H54 (cell line): ENCODE results near the gene GCLC.
"Not testable (repeated sequence)": the region's sequence is repeated elsewhere in the genome, so short reads cannot be mapped to it uniquely, and the experiment has no call there.

ENCODE experiments used
- DNase-seq: peaks from one replicate; pipeline ENCODE4 v3.0.0; 2011; ENCODE audit warnings: low spot score, mixed read lengths; ENCODE audit not compliant: insufficient read length
- FAIRE-seq: peaks from 3 replicates; lab custom pipeline; 2011; peaks lifted over from hg19 to GRCh38; lab: Jason Lieb, UNC
- POLR2A ChIP-seq: IDR thresholded peaks from 2 replicates; pipeline ENCODE4 v1.6.1; 2011; ENCODE audit warnings: low read depth, mild to moderate bottlenecking, low read length

Gene GCLC

GRCh38 chr6:53483423-53484353 is 61.2 kb downstream of the GCLC start:
- DNase-seq (no peak), FAIRE-seq (no peak)
- TF ChIP-seq POLR2A, result no peak

GRCh38 chr6:53481323-53481722 is 63.6 kb downstream of the GCLC start:
- DNase-seq (no peak), FAIRE-seq (no peak)
- TF ChIP-seq POLR2A, result no peak

- DNase-seq, FAIRE-seq: not testable (repeated sequence)
Observed at GRCh38 chr6:53480774-53481173, 64.1 kb downstream of the GCLC start.

GRCh38 chr6:53479871-53480270 is 65.0 kb downstream of the GCLC start:
- TF ChIP-seq POLR2A, result no peak
- DNase-seq, result no peak
- no peak for FAIRE-seq

GRCh38 chr6:53476964-53477363 is 67.9 kb downstream of the GCLC start:
- DNase-seq (no peak), FAIRE-seq (no peak)
- TF ChIP-seq POLR2A, result no peak

GRCh38 chr6:53474010-53474409 is 70.9 kb downstream of the GCLC start:
- no peak for TF ChIP-seq POLR2A
- FAIRE-seq, result no peak
- no peak for DNase-seq

GRCh38 chr6:53469163-53469562 is 75.7 kb downstream of the GCLC start:
- no peak for FAIRE-seq
- TF ChIP-seq POLR2A, result no peak
- no peak for DNase-seq

- FAIRE-seq (no peak), DNase-seq (no peak)
- TF ChIP-seq POLR2A, result no peak
Observed at GRCh38 chr6:53466257-53466656, 78.6 kb downstream of the GCLC start.

- FAIRE-seq (no peak), DNase-seq (no peak)
- TF ChIP-seq POLR2A, result no peak
Observed at GRCh38 chr6:53465732-53466131, 79.2 kb downstream of the GCLC start.

GRCh38 chr6:53464927-53465460 is 79.9 kb downstream of the GCLC start:
- FAIRE-seq (no peak), DNase-seq (no peak)
- no peak for TF ChIP-seq POLR2A

GRCh38 chr6:53464483-53464882 is 80.4 kb downstream of the GCLC start:
- DNase-seq (no peak), FAIRE-seq (no peak)

GRCh38 chr6:53461696-53462095 is 83.2 kb downstream of the GCLC start:
- DNase-seq (no peak), FAIRE-seq (no peak)
- no peak for TF ChIP-seq POLR2A

More at GRCh38 chr6:53464483-53464882, 80.4 kb downstream of the GCLC start:
- TF ChIP-seq POLR2A, result no peak

GRCh38 chr6:53461041-53461656 is 83.8 kb downstream of the GCLC start:
- FAIRE-seq (no peak), DNase-seq (no peak)
- no peak for TF ChIP-seq POLR2A

GRCh38 chr6:53458105-53458866 is 86.6 kb downstream of the GCLC start:
- FAIRE-seq (no peak), DNase-seq (no peak)
- TF ChIP-seq POLR2A, result no peak
